ENCODE data around the gene XRCC3. TPM values are rescaled to one million over a fixed set of nuclear protein-coding genes. Genes with fewer than 3 reads are reported as not detected.

Gene XRCC3
- total and polyA plus RNA-seq, 3 donors from 2014 or later = 16.6 to 41.1 (median 40.3) TPM

DNA sequence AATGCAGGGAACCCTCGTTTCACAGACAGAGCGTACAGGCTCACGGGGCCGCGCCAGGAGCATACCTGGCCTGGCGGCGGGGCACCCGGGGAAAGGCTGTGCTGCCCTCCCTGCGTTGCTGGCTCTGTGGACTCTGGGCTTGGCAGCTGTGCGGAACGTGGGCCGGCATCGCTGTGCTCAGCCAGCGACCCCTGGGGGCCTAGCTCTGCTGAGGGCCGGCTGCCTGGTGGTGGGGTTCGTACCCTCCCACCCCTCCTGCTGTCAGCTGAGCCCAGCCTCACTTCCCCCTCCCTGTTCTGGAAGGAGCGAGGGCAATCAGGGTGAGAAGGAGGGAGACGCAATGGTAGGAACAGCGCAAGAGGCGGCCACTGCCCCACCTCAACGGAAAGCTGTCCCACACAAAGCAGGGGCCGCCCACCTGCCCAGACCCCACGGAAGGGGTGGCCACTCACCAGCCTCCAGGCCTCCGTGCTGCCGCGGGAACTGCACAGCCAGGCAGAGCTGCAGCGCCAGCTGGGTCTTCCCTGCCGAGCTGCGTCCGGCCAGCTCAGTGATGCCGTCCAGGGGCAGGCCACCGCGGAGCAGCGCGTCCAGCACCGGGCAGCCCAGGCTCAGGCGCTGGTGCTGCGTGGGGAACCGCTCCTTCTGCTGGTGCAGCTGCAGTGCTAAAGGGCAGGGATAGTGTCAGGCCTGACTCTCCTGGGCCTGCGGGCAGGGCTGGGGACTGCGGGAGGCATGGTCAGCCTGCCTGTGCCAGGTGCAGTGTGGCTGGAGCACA, 8.5 kb downstream of the XRCC3 start:
- Histone ChIP-seq H3K4me3 (no peak overlapping the region), H3K27me3 (no peaks in the 10 kb centered on the region), H3K27ac (peak overlapping the region; percentile 36 to 66), H3K9me3 (no peaks in the 10 kb centered on the region), H3K36me3 (ENCODE audit: low read depth, missing control alignments) (no peaks in the 10 kb centered on the region), H3K4me1 (peaks cover 24% of the 10 kb centered on the region)
- DNase-seq = no peak
- no peak for TF ChIP-seq POLR2A (IDR thresholded peaks at IDR 0.05)
- TF ChIP-seq, protein P1, sequence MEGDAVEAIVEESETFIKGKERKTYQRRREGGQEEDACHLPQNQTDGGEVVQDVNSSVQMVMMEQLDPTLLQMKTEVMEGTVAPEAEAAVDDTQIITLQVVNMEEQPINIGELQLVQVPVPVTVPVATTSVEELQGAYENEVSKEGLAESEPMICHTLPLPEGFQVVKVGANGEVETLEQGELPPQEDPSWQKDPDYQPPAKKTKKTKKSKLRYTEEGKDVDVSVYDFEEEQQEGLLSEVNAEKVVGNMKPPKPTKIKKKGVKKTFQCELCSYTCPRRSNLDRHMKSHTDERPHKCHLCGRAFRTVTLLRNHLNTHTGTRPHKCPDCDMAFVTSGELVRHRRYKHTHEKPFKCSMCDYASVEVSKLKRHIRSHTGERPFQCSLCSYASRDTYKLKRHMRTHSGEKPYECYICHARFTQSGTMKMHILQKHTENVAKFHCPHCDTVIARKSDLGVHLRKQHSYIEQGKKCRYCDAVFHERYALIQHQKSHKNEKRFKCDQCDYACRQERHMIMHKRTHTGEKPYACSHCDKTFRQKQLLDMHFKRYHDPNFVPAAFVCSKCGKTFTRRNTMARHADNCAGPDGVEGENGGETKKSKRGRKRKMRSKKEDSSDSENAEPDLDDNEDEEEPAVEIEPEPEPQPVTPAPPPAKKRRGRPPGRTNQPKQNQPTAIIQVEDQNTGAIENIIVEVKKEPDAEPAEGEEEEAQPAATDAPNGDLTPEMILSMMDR (IDR thresholded peaks at IDR 0.05) = no peak
- intact Hi-C loops (cut with DNase I; ENCODE audit: low total_unique reads) = no loop called here
- WGBS, 2 donors = 83 to 100% methylated on average over 5 to 29 of the region's 41 CpGs

DNA sequence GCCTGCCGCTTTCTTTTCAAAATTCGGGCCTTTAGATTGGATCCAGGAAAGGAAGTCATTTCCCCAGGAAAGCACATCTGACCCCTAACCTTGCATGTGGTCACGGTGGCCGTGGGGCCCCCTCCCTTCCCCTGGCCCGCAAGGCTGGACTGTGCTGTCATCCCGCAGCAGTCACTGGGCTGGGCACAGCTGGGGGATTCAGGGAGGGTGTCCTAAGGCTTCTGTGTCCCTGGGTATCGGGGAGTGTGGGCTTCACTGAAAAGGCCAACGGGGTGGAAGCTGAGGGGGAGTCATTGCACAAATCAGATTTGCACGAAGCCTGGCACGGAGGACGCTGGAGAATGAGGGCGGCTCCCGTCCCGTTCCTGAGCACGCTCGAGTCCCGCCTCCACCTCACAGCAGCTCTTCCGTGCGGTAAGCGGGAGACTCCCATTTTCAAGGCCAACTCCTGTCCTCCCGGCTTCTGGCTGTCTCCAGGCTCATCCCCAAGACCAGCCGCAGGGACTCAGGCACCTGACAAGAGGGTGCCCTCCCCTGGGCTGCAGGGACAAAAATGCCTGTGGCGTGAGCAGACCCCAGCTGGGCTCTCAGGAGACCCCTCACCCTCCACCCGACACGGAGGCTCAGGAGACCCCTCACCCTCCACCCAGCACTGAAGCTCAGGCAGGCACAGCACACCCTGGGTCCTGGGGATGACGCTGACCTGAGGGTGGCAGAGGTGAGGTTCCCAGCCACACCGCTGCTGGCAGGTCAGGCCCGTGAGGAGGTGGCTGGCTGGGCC, 9.6 kb downstream of the XRCC3 start:
- TF ChIP-seq, protein P1 (IDR thresholded peaks at IDR 0.05) = no peak
- TF ChIP-seq POLR2A (IDR thresholded peaks at IDR 0.05) = no peak
- peak overlapping the region; percentile 50 to 66 for H3K27ac ChIP-seq
- H3K9me3 ChIP-seq = no peaks in the 10 kb centered on the region
- intact Hi-C loops (cut with DNase I; ENCODE audit: low total_unique reads) = no loop called here
- 41 to 67% methylated on average over 28 of the region's 28 CpGs for WGBS, 2 donors
- peaks cover 18% of the 10 kb centered on the region for H3K4me1 ChIP-seq
- peak; percentile 83 for DNase-seq
- H3K36me3 ChIP-seq (ENCODE audit: low read depth, missing control alignments) = no peaks in the 10 kb centered on the region
- H3K4me3 ChIP-seq = no peak overlapping the region
- H3K27me3 ChIP-seq = no peaks in the 10 kb centered on the region

DNA sequence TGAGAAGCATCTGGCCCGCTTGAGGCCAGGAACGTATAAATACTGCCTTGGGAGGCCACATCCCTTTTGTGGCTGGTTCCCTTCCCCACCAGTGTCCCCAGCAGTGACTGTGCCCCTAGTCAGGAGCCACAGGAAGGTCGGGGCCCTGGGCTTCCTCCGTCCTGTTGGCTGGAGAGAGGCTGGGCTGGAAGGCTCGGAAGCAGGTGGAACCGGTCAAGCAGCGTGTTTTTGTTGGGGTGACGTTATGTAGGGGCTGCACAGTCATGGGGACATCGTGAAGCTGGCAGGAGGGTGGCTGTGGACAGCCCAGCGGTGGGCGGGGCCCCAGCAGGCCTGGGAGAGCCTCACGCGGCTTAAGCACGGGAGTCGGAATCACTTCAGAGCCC, 10.1 kb downstream of the XRCC3 start:
- DNase-seq = peak; percentile 81
- H3K4me1 ChIP-seq = peaks cover 23% of the 10 kb centered on the region
- no peaks in the 10 kb centered on the region for H3K36me3 ChIP-seq (ENCODE audit: low read depth, missing control alignments)
- H3K27me3 ChIP-seq = no peaks in the 10 kb centered on the region
- TF ChIP-seq, protein P1 (IDR thresholded peaks at IDR 0.05) = no peak
- no peak for TF ChIP-seq POLR2A (IDR thresholded peaks at IDR 0.05)
- no peaks in the 10 kb centered on the region for H3K9me3 ChIP-seq
- 65 to 69% methylated on average over 13 to 15 of the region's 15 CpGs for WGBS, 2 donors
- H3K27ac ChIP-seq = peak overlapping the region; percentile 50 to 66
- no peak overlapping the region for H3K4me3 ChIP-seq
- intact Hi-C loops (cut with DNase I; ENCODE audit: low total_unique reads) = no loop called here

DNA sequence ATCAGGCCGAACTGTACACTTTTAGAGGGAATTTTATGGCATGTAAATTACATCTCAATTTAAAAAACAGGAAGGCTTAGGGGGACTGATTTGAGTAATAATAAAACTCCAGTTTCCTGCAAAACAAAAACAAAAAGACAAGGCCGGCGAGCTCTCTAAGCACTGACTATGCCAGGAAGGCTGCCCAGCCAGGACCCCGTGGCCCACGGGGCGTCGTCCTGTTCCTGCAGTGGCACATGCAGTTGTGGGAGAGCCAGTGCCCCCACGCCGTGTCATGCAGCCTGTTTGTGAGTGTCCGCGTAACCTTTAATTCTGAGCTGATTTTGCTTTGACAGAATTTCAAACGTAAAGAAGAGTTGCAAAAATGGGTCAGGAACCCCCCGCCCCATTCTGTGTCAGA, 10.5 kb downstream of the XRCC3 start:
- intact Hi-C loops (cut with DNase I; ENCODE audit: low total_unique reads) = no loop called here
- H3K36me3 ChIP-seq (ENCODE audit: low read depth, missing control alignments) = no peaks in the 10 kb centered on the region
- H3K4me3 ChIP-seq = no peak overlapping the region
- WGBS, 2 donors = 67 to 68% methylated on average over 13 of the region's 13 CpGs
- H3K9me3 ChIP-seq = no peaks in the 10 kb centered on the region
- no peak for TF ChIP-seq POLR2A (IDR thresholded peaks at IDR 0.05)
- TF ChIP-seq, protein P1 (IDR thresholded peaks at IDR 0.05) = no peak
- peaks cover 25% of the 10 kb centered on the region for H3K4me1 ChIP-seq
- H3K27ac ChIP-seq = peak overlapping the region in 1 of 2 donors; percentile 50
- H3K27me3 ChIP-seq = no peaks in the 10 kb centered on the region
- no peak for DNase-seq

Measured in testis (tissue), 3 donors.